ENCODE measurements around the gene GABRP. TPM values are rescaled to one million over a fixed set of nuclear protein-coding genes. Genes with fewer than 3 reads are reported as not detected.

GABRP gene, protein sequence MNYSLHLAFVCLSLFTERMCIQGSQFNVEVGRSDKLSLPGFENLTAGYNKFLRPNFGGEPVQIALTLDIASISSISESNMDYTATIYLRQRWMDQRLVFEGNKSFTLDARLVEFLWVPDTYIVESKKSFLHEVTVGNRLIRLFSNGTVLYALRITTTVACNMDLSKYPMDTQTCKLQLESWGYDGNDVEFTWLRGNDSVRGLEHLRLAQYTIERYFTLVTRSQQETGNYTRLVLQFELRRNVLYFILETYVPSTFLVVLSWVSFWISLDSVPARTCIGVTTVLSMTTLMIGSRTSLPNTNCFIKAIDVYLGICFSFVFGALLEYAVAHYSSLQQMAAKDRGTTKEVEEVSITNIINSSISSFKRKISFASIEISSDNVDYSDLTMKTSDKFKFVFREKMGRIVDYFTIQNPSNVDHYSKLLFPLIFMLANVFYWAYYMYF
- total RNA-seq = not detected

DNA sequence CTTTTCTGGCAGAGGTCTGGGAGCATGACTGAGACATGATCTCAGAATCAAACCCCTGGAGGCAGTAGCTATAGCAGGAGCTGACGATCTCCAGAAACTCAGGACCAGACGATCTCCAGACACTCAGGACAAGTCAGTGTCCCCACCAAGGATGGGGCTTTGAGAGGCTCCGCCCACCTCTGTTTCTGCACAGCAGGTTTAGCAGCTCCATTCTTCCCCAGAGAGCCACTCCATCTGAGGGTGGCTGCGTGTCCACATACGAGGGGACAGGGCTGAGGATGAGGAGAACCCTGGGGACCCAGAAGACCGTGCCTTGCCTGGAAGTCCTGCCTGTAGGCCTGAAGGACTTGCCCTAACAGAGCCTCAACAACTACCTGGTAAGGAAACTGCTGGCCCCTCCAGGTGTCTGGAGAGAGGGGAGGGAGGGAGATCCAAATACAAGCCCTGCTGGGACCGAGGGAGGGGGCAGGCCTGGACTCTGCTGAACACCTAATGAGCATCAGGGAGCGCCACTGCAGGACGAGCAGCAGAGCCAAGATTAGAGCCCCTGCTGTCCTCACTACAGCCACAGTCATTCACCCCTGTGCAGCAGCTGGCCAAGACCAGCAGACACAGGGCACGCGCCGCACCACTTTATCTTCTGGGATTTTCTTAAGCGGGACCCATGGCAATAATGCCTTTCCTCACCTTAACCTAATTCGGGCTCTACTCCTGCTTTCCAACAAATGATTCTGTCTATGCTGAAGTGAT, at the start of gene GABRP:
Gene GABRP, plus strand, starts transcription at position 228 of the 750 bp plus-strand sequence. CDS start 4,891 bp downstream, outside the sequence.
- H3K27me3 ChIP-seq = no peaks in the 10 kb centered on the region
- no peaks in the 10 kb centered on the region for H3K9me3 ChIP-seq
- TF ChIP-seq, protein P1, sequence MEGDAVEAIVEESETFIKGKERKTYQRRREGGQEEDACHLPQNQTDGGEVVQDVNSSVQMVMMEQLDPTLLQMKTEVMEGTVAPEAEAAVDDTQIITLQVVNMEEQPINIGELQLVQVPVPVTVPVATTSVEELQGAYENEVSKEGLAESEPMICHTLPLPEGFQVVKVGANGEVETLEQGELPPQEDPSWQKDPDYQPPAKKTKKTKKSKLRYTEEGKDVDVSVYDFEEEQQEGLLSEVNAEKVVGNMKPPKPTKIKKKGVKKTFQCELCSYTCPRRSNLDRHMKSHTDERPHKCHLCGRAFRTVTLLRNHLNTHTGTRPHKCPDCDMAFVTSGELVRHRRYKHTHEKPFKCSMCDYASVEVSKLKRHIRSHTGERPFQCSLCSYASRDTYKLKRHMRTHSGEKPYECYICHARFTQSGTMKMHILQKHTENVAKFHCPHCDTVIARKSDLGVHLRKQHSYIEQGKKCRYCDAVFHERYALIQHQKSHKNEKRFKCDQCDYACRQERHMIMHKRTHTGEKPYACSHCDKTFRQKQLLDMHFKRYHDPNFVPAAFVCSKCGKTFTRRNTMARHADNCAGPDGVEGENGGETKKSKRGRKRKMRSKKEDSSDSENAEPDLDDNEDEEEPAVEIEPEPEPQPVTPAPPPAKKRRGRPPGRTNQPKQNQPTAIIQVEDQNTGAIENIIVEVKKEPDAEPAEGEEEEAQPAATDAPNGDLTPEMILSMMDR (IDR thresholded peaks at IDR 0.05 in 4 of 5, conservative IDR thresholded peaks at IDR 0.05 in 1 of 5) = no peak
- TF ChIP-seq POLR2A (IDR thresholded peaks at IDR 0.05) = no peak
- no peaks in the 10 kb centered on the region for H3K36me3 ChIP-seq
- intact Hi-C loops (cut with DNase I; ENCODE audit: low total_unique reads) = no loop called here
- H3K27ac ChIP-seq = no peak within 1 kb of the TSS
- H3K4me1 ChIP-seq = no peaks in the 10 kb centered on the region
- no peak within 1 kb of the TSS for H3K4me3 ChIP-seq
- DNase-seq (no peak), ATAC-seq (no peak)
- in situ Hi-C loops (cut with MboI; ENCODE audit: low sequenced_read_pairs in 4 of 4) = no loop called here

- Histone ChIP-seq H3K4me3 (no peak overlapping the region), H3K4me1 (no peaks in the 10 kb centered on the region), H3K27ac (no peak overlapping the region), H3K36me3 (no peaks in the 10 kb centered on the region), H3K27me3 (no peaks in the 10 kb centered on the region), H3K9me3 (no peaks in the 10 kb centered on the region)
- no peak for ATAC-seq
- intact Hi-C loops (cut with DNase I; ENCODE audit: low total_unique reads) = no loop called here
- no peak for DNase-seq
- TF ChIP-seq, protein P1 (IDR thresholded peaks at IDR 0.05 in 4 of 5, conservative IDR thresholded peaks at IDR 0.05 in 1 of 5) = no peak
- TF ChIP-seq POLR2A (IDR thresholded peaks at IDR 0.05) = no peak
- in situ Hi-C loops (cut with MboI; ENCODE audit: low sequenced_read_pairs in 4 of 4) = loop anchor here in 3 of 4 donors (25.0 kb wide), 1 partner anchor 600 kb away; no protein-coding TSS in a partner anchor
These were observed 46.6 kb upstream of the GABRP start for GRCh38 chr5:170736966-170737365.

DNA sequence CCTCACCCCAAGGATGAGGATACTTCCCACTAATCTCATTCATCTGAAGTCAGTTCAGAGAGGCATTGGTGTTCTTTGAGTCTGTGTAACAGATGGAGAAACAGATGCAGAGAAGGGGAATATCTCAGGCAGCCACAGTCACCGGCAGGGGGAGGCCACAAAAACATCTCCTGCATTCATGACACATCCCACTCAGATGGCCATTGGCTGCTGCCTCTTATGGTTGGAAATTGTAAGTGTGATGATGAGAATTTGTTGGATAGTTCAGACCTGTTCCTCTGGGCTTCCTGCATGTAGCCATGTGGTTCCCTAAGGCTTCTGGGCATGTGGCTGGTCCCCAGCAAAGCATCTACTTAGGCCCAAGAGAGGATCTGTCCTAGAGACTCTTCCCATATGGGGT, 45.9 kb upstream of the GABRP start:
- in situ Hi-C loops (cut with MboI; ENCODE audit: low sequenced_read_pairs in 4 of 4) (loop anchor here in 3 of 4 donors (25.0 kb wide), 1 partner anchor 600 kb away; no protein-coding TSS in a partner anchor), intact Hi-C loops (cut with DNase I; ENCODE audit: low total_unique reads) (no loop called here)
- no peak overlapping the region for H3K4me3 ChIP-seq
- H3K27me3 ChIP-seq = no peaks in the 10 kb centered on the region
- H3K36me3 ChIP-seq = no peaks in the 10 kb centered on the region
- no peaks in the 10 kb centered on the region for H3K9me3 ChIP-seq
- H3K4me1 ChIP-seq = no peaks in the 10 kb centered on the region
- DNase-seq (no peak), ATAC-seq (no peak)
- no peak overlapping the region for H3K27ac ChIP-seq
- no peak for TF ChIP-seq POLR2A (IDR thresholded peaks at IDR 0.05)
- TF ChIP-seq, protein P1 (IDR thresholded peaks at IDR 0.05 in 4 of 5, conservative IDR thresholded peaks at IDR 0.05 in 1 of 5) = no peak

GRCh38 chr5:170738840-170739239, 44.7 kb upstream of the GABRP start:
- DNase-seq (no peak), ATAC-seq (no peak)
- TF ChIP-seq POLR2A (IDR thresholded peaks at IDR 0.05) = no peak
- TF ChIP-seq, protein P1 (IDR thresholded peaks at IDR 0.05 in 4 of 5, conservative IDR thresholded peaks at IDR 0.05 in 1 of 5) = no peak
- Histone ChIP-seq H3K9me3 (no peaks in the 10 kb centered on the region), H3K27ac (no peak overlapping the region), H3K4me3 (no peak overlapping the region), H3K36me3 (no peaks in the 10 kb centered on the region), H3K4me1 (no peaks in the 10 kb centered on the region), H3K27me3 (peaks cover 0 to 2% (median under 1%) of the 10 kb centered on the region in 3 donors)
- intact Hi-C loops (cut with DNase I; ENCODE audit: low total_unique reads) = no loop called here
- in situ Hi-C loops (cut with MboI; ENCODE audit: low sequenced_read_pairs in 4 of 4) = loop anchor here in 3 of 4 donors (25.0 kb wide), 1 partner anchor 598 kb away; no protein-coding TSS in a partner anchor

Measured in gastrocnemius medialis (tissue), 4 donors.